H1 (cell line): ENCODE measurements around the gene SLX1A.

Experiments used
- EP300 ChIP-seq, 2 experiments: IDR thresholded peaks; 1 replicate in 1 of 2; 2 replicates in 1 of 2; pipeline ENCODE4 v1.6.1; 2011 to 2012; ENCODE audit warnings: low read depth in 2 of 2, low read length in 2 of 2, mild to moderate bottlenecking in 2 of 2, borderline replicate concordance in 1 of 2, inconsistent platforms in 1 of 2, moderate library complexity in 1 of 2
- EZH2 ChIP-seq: fragments of 200-600 bp; sonication (generic); IDR thresholded peaks from 2 replicates; pipeline ENCODE4 v1.7.1; 2012; ENCODE audit warnings: low read depth, mild to moderate bottlenecking, moderate library complexity, low read length, inconsistent platforms; ENCODE audit not compliant: severe bottlenecking
- KDM5A ChIP-seq: fragments of 200-600 bp; IDR thresholded peaks from 2 replicates; pipeline ENCODE4 v1.7.1; 2012; ENCODE audit warnings: mild to moderate bottlenecking, low read length, inconsistent platforms, mixed read lengths

DNA sequence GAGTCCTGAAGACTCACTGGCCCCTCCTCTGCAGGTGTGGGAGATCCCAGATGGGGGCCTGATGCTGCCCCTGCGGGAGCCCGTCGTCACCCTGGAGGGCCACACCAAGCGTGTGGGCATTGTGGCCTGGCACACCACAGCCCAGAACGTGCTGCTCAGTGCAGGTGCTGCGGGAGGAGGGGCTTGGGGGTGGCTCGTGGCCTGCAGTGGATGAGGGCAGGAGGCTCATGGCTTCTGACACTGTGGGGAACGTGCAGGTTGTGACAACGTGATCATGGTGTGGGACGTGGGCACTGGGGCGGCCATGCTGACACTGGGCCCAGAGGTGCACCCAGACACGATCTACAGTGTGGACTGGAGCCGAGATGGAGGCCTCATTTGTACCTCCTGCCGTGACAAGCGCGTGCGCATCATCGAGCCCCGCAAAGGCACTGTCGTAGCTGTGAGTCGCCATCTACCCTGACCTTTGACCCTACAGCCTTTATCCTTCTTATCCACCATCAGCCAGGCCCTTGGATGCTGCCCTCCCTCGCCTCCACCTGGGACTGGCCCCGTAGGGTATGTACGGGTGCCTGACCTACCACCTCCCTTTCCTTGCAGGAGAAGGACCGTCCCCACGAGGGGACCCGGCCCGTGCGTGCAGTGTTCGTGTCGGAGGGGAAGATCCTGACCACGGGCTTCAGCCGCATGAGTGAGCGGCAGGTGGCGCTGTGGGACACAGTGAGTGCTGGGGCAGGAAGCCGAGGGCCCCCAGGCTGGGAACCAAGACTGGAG, 6.7 kb upstream of the SLX1A start:
- TF ChIP-seq EP300 (IDR thresholded peaks at IDR 0.05; ENCODE audit: borderline replicate concordance in 1 of 2, low read depth in 2 of 2, low read length in 2 of 2) (no peak), EZH2 (no peak), KDM5A (no peak)
